Stomach (tissue), 4 donors: ENCODE data around the gene CCT6B.

Source experiments
- CTCF ChIP-seq, 7 experiments: fragments of 450-650 bp in 4 of 7; fragments of 200-600 bp in 3 of 7; sonication (generic) in 3 of 7; IDR thresholded peaks; one replicate each; pipeline ENCODE4 v1.5.1; 2016 to 2019; ENCODE audit warnings: antibody characterized with exemption in 7 of 7, control low read depth in 2 of 7, mild to moderate bottlenecking in 1 of 7
- EP300 ChIP-seq: sonication (generic); formaldehyde crosslinking; IDR thresholded peaks from one replicate; pipeline ENCODE4 v1.6.1; 2017; ENCODE audit warnings: antibody characterized with exemption
- POLR2A ChIP-seq, 4 donors: fragments of 450-650 bp; IDR thresholded peaks; one replicate each; pipeline ENCODE4 v1.6.1; 2016; ENCODE audit warnings: antibody characterized with exemption in 4 of 4, control low read depth in 2 of 4, mild to moderate bottlenecking in 1 of 4, moderate library complexity in 1 of 4
- POLR2AphosphoS5 ChIP-seq, 3 donors: sonication (generic); formaldehyde crosslinking; IDR thresholded peaks; one replicate each; pipeline ENCODE4 v1.6.1; 2016; ENCODE audit warnings: antibody characterized with exemption in 3 of 3

GRCh38 chr17:34884597-34884996, 76.7 kb downstream of the CCT6B start:
- TF ChIP-seq CTCF (IDR thresholded peaks at IDR 0.05) = no peak
- no peak for TF ChIP-seq POLR2A (IDR thresholded peaks at IDR 0.05)
- TF ChIP-seq EP300 = no peak
- no peak for TF ChIP-seq POLR2AphosphoS5 (IDR thresholded peaks at IDR 0.05)
